ENCODE results near the gene WASF1.

Gene WASF1

GRCh38 chr6:110179406-110180227 lies at the start of gene WASF1:
Gene WASF1 (minus strand): TSS chr6:110179670. CDS start chr6:110127601, 52,069 bp downstream.
- no peak within 1 kb of the TSS for H3K4me3 Mint-ChIP-seq
- peaks cover 7% of the 10 kb centered on the region for H3K4me1 Mint-ChIP-seq (ENCODE audit: low read depth)
- peaks cover 5% of the 10 kb centered on the region for H3K27me3 Mint-ChIP-seq
- H3K27ac Mint-ChIP-seq: no peak within 1 kb of the TSS
- no peaks in the 10 kb centered on the region for H3K9me3 Mint-ChIP-seq
- H3K36me3 Mint-ChIP-seq (ENCODE audit: low read depth): peaks cover 16% of the 10 kb centered on the region
- intact Hi-C loops (cut with micrococcal nuclease): loop anchor here (1.0 to 10.0 kb wide), 2 partner anchors 215 to 488 kb away; partner anchors contain the start of genes AK9 and FIG4

GRCh38 chr6:110226261-110226660 lies 46.8 kb upstream of the WASF1 start:
- Mint-ChIP-seq H3K4me1 (ENCODE audit: low read depth) (no peaks in the 10 kb centered on the region), H3K4me3 (no peak overlapping the region), H3K27me3 (no peaks in the 10 kb centered on the region), H3K36me3 (ENCODE audit: low read depth) (peaks cover 64% of the 10 kb centered on the region), H3K27ac (no peak overlapping the region), H3K9me3 (no peaks in the 10 kb centered on the region)
- intact Hi-C loops (cut with micrococcal nuclease): loop anchor here (5.0 kb wide), 1 partner anchor 1059 kb away; no protein-coding TSS in a partner anchor

- Mint-ChIP-seq H3K27ac (no peak overlapping the region), H3K4me3 (no peak overlapping the region)
- intact Hi-C loops (cut with micrococcal nuclease): no loop called here
Observed at GRCh38 chr6:110221738-110222137, 42.3 kb upstream of the WASF1 start.

GRCh38 chr6:110217266-110217665 lies 37.8 kb upstream of the WASF1 start:
- Mint-ChIP-seq H3K27ac (no peak overlapping the region), H3K4me3 (no peak overlapping the region), H3K27me3 (no peaks in the 10 kb centered on the region), H3K4me1 (ENCODE audit: low read depth) (no peaks in the 10 kb centered on the region), H3K9me3 (no peaks in the 10 kb centered on the region), H3K36me3 (ENCODE audit: low read depth) (peaks cover 78% of the 10 kb centered on the region)
- intact Hi-C loops (cut with micrococcal nuclease): no loop called here

More at GRCh38 chr6:110221738-110222137, 42.3 kb upstream of the WASF1 start:
- Mint-ChIP-seq H3K9me3 (no peaks in the 10 kb centered on the region), H3K27me3 (no peaks in the 10 kb centered on the region), H3K4me1 (ENCODE audit: low read depth) (no peaks in the 10 kb centered on the region), H3K36me3 (ENCODE audit: low read depth) (peaks cover 82% of the 10 kb centered on the region)

- Mint-ChIP-seq H3K36me3 (ENCODE audit: low read depth) (peaks cover 73% of the 10 kb centered on the region), H3K27me3 (no peaks in the 10 kb centered on the region), H3K4me3 (no peak overlapping the region), H3K27ac (no peak overlapping the region), H3K4me1 (ENCODE audit: low read depth) (no peaks in the 10 kb centered on the region), H3K9me3 (no peaks in the 10 kb centered on the region)
- intact Hi-C loops (cut with micrococcal nuclease): no loop called here
Observed at GRCh38 chr6:110216140-110216539, 36.7 kb upstream of the WASF1 start.

- no peaks in the 10 kb centered on the region for H3K4me1 Mint-ChIP-seq (ENCODE audit: low read depth)
- no peak overlapping the region for H3K27ac Mint-ChIP-seq
- no peaks in the 10 kb centered on the region for H3K27me3 Mint-ChIP-seq
- intact Hi-C loops (cut with micrococcal nuclease): no loop called here
- H3K9me3 Mint-ChIP-seq: no peaks in the 10 kb centered on the region
- no peak overlapping the region for H3K4me3 Mint-ChIP-seq
- H3K36me3 Mint-ChIP-seq (ENCODE audit: low read depth): peaks cover 68% of the 10 kb centered on the region
Observed at GRCh38 chr6:110214338-110214737, 34.9 kb upstream of the WASF1 start.

GRCh38 chr6:110211753-110212152 lies 32.3 kb upstream of the WASF1 start:
- Mint-ChIP-seq H3K4me3 (no peak overlapping the region), H3K4me1 (ENCODE audit: low read depth) (no peaks in the 10 kb centered on the region), H3K27me3 (no peaks in the 10 kb centered on the region), H3K9me3 (no peaks in the 10 kb centered on the region), H3K27ac (no peak overlapping the region), H3K36me3 (ENCODE audit: low read depth) (peaks cover 58% of the 10 kb centered on the region)
- intact Hi-C loops (cut with micrococcal nuclease): no loop called here

- intact Hi-C loops (cut with micrococcal nuclease): no loop called here
- H3K9me3 Mint-ChIP-seq: no peaks in the 10 kb centered on the region
- peaks cover 36% of the 10 kb centered on the region for H3K36me3 Mint-ChIP-seq (ENCODE audit: low read depth)
- no peaks in the 10 kb centered on the region for H3K27me3 Mint-ChIP-seq
- no peak overlapping the region for H3K27ac Mint-ChIP-seq
- H3K4me1 Mint-ChIP-seq (ENCODE audit: low read depth): peaks cover 11% of the 10 kb centered on the region
- H3K4me3 Mint-ChIP-seq: no peak overlapping the region
Observed at GRCh38 chr6:110207652-110208051, 28.2 kb upstream of the WASF1 start.

GRCh38 chr6:110201151-110201884 lies 21.8 kb upstream of the WASF1 start:
- H3K27ac Mint-ChIP-seq: no peak overlapping the region
- intact Hi-C loops (cut with micrococcal nuclease): no loop called here
- no peaks in the 10 kb centered on the region for H3K9me3 Mint-ChIP-seq
- peaks cover 18% of the 10 kb centered on the region for H3K36me3 Mint-ChIP-seq (ENCODE audit: low read depth)
- H3K27me3 Mint-ChIP-seq: no peaks in the 10 kb centered on the region
- H3K4me1 Mint-ChIP-seq (ENCODE audit: low read depth): peaks cover 11% of the 10 kb centered on the region
- H3K4me3 Mint-ChIP-seq: no peak overlapping the region

- H3K4me1 Mint-ChIP-seq (ENCODE audit: low read depth): no peaks in the 10 kb centered on the region
Observed at GRCh38 chr6:110198561-110198960, 19.1 kb upstream of the WASF1 start.

GRCh38 chr6:110196874-110197273 lies 17.4 kb upstream of the WASF1 start:
- Mint-ChIP-seq H3K4me3 (no peak overlapping the region), H3K27me3 (no peaks in the 10 kb centered on the region), H3K27ac (no peak overlapping the region), H3K36me3 (ENCODE audit: low read depth) (peaks cover 27% of the 10 kb centered on the region), H3K4me1 (ENCODE audit: low read depth) (no peaks in the 10 kb centered on the region), H3K9me3 (no peaks in the 10 kb centered on the region)
- intact Hi-C loops (cut with micrococcal nuclease): no loop called here

More at GRCh38 chr6:110198561-110198960, 19.1 kb upstream of the WASF1 start:
- no peaks in the 10 kb centered on the region for H3K27me3 Mint-ChIP-seq
- H3K4me3 Mint-ChIP-seq: no peak overlapping the region
- H3K36me3 Mint-ChIP-seq (ENCODE audit: low read depth): peaks cover 25% of the 10 kb centered on the region
- intact Hi-C loops (cut with micrococcal nuclease): no loop called here
- no peaks in the 10 kb centered on the region for H3K9me3 Mint-ChIP-seq
- no peak overlapping the region for H3K27ac Mint-ChIP-seq

- Mint-ChIP-seq H3K9me3 (no peaks in the 10 kb centered on the region), H3K27ac (no peak overlapping the region), H3K36me3 (ENCODE audit: low read depth) (peaks cover 27% of the 10 kb centered on the region), H3K27me3 (no peaks in the 10 kb centered on the region), H3K4me1 (ENCODE audit: low read depth) (no peaks in the 10 kb centered on the region), H3K4me3 (no peak overlapping the region)
- intact Hi-C loops (cut with micrococcal nuclease): no loop called here
Observed at GRCh38 chr6:110195639-110196038, 16.2 kb upstream of the WASF1 start.

GRCh38 chr6:110191477-110191876 lies 12.0 kb upstream of the WASF1 start:
- no peak overlapping the region for H3K4me3 Mint-ChIP-seq
- H3K36me3 Mint-ChIP-seq (ENCODE audit: low read depth): peaks cover 16% of the 10 kb centered on the region
- intact Hi-C loops (cut with micrococcal nuclease): no loop called here
- no peaks in the 10 kb centered on the region for H3K9me3 Mint-ChIP-seq
- no peak overlapping the region for H3K27ac Mint-ChIP-seq
- peaks cover 7% of the 10 kb centered on the region for H3K4me1 Mint-ChIP-seq (ENCODE audit: low read depth)
- no peaks in the 10 kb centered on the region for H3K27me3 Mint-ChIP-seq

GRCh38 chr6:110190726-110191125 lies 11.3 kb upstream of the WASF1 start:
- no peaks in the 10 kb centered on the region for H3K9me3 Mint-ChIP-seq

More at GRCh38 chr6:110190726-110191125, 11.3 kb upstream of the WASF1 start:
- H3K27me3 Mint-ChIP-seq: no peaks in the 10 kb centered on the region
- H3K27ac Mint-ChIP-seq: no peak overlapping the region
- intact Hi-C loops (cut with micrococcal nuclease): no loop called here
- no peak overlapping the region for H3K4me3 Mint-ChIP-seq
- H3K36me3 Mint-ChIP-seq (ENCODE audit: low read depth): peaks cover 16% of the 10 kb centered on the region
- H3K4me1 Mint-ChIP-seq (ENCODE audit: low read depth): peaks cover 13% of the 10 kb centered on the region
